Measurements from ENCODE around the gene PGD. TPM values are rescaled to one million over a fixed set of nuclear protein-coding genes. Genes with fewer than 3 reads are reported as not detected.

PGD gene
- polyA plus RNA-seq, 6 donors from 2014 or later, result 30.4 to 54.5 (median 32.7) TPM

GRCh38 chr1:10384219-10384618, 14.6 kb upstream of the PGD start:
- Mint-ChIP-seq H3K27me3 (no peaks in the 10 kb centered on the region), H3K27ac (no peak overlapping the region), H3K36me3 (no peaks in the 10 kb centered on the region), H3K4me3 (no peak overlapping the region), H3K4me1 (peaks cover 9 to 10% (median 9%) of the 10 kb centered on the region in 3 donors), H3K9me3 (no peaks in the 10 kb centered on the region)
- ATAC-seq (ENCODE audit: low read depth in 2 of 2) (no peak), DNase-seq (no peak)

DNA sequence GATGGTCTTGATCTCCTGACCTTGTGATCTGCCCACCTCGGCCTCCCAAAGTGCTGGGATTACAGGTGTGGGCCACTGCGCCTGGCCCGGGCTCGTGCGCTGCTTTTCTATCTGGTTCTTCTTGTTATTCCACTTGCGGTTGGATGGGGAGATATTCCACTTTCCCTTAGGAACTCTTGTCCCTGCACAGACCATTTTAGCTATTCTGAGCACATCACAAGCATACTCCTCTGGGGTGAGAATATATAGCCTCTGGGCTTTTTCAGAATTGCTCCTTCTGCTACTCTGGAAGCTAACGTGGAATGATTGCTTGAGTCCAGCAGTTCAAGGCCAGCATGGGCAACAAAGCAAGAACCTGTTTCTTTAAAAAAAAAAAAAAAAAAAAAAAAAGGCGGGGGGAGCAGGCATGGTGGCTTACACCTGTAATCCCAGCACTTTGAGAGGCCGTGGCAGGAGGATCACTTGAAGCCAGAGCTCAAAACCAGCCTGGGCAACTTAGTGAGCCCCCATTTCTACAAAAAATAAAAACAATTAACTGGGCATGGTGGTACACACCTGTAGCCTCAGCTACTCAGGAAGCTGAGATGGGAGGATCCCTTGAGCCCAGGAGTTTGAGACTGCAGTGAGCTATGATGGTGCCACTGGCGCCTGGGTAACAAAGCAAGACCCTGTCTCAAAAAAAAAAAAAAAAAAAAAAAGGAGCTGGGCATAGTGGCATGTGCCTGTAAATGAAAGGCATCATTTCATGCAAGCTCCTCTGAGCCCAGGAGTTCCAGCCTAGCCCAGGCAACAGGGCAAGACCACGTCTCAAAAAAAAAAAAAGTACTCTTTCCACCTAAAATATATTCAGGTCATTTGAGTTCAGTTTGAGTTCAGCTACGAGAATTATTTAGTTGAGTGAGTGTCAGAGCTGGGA, 11.8 kb upstream of the PGD start:
- Mint-ChIP-seq H3K36me3 (no peaks in the 10 kb centered on the region), H3K4me1 (peaks cover 9 to 10% (median 9%) of the 10 kb centered on the region in 3 donors), H3K27me3 (no peaks in the 10 kb centered on the region), H3K9me3 (peaks cover 0 to 2% (median 0%) of the 10 kb centered on the region in 7 donors), H3K27ac (no peak overlapping the region), H3K4me3 (no peak overlapping the region)
- DNase-seq (no peak), ATAC-seq (ENCODE audit: low read depth in 2 of 2) (no peak)

DNA sequence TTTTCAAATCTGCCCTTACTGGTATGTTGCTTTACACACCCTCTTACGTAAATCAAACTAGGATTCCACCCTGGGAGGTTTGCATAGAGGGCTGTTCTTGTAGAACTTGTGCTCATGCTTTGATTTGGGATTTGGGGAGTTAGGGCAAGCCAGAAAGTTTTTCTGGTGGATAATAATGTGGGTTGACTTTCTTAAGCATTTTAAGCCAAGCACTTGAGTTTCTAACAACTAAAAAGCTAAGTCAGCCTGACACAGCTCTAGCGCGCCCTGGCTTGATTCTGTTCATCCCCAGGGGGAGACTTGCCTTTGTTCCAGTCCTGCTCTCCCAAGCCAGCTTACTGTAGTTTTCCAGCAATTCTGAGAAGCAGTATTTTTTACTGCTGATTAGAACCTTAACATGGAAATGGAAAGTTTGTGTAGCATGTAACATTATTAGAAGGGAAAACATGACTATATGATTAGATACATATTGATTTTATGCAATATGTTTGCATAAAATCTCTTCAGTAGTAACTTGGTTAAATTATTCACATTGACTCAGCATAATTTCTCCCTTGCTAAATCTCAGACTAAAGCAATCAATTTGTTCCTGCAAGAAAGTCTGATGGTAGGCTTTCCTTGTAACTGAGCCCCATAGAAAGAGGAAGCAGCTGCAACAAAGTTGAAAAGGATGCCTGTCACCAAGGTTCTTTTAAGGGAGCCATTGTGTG, 11.0 kb upstream of the PGD start:
- no peaks in the 10 kb centered on the region for H3K36me3 Mint-ChIP-seq
- ATAC-seq (ENCODE audit: low read depth in 2 of 2) (peak; percentile 75 to 81), DNase-seq (peak; percentile 12)
- peak overlapping the region in 2 of 6 donors; percentile 30 to 39 for H3K27ac Mint-ChIP-seq
- H3K9me3 Mint-ChIP-seq, result peaks cover 0 to 2% (median 0%) of the 10 kb centered on the region in 7 donors
- H3K4me3 Mint-ChIP-seq, result no peak overlapping the region
- no peaks in the 10 kb centered on the region for H3K27me3 Mint-ChIP-seq
- peaks cover 9 to 10% (median 9%) of the 10 kb centered on the region in 3 donors for H3K4me1 Mint-ChIP-seq

- DNase-seq (no peak), ATAC-seq (ENCODE audit: low read depth in 2 of 2) (no peak)
- no peaks in the 10 kb centered on the region for H3K27me3 Mint-ChIP-seq
- peaks cover 0 to 2% (median 0%) of the 10 kb centered on the region in 7 donors for H3K9me3 Mint-ChIP-seq
- peaks cover 9 to 10% (median 9%) of the 10 kb centered on the region in 3 donors for H3K4me1 Mint-ChIP-seq
- no peak overlapping the region for H3K4me3 Mint-ChIP-seq
- peak overlapping the region in 2 of 6 donors; percentile 20 to 39 for H3K27ac Mint-ChIP-seq
- H3K36me3 Mint-ChIP-seq, result no peaks in the 10 kb centered on the region
Observed at GRCh38 chr1:10388387-10388715, 10.5 kb upstream of the PGD start.

GRCh38 chr1:10389271-10389973, 9.4 kb upstream of the PGD start:
- Mint-ChIP-seq H3K4me3 (no peak overlapping the region), H3K9me3 (peaks cover 0 to 6% (median 5%) of the 10 kb centered on the region in 7 donors), H3K4me1 (peaks cover 9 to 10% (median 9%) of the 10 kb centered on the region in 3 donors), H3K27ac (no peak overlapping the region), H3K27me3 (no peaks in the 10 kb centered on the region), H3K36me3 (no peaks in the 10 kb centered on the region)
- no peak for DNase-seq
- no peak for ATAC-seq (ENCODE audit: low read depth in 2 of 2)

- no peak for DNase-seq
- H3K27me3 Mint-ChIP-seq, result no peaks in the 10 kb centered on the region
- peaks cover 0 to 6% (median 4%) of the 10 kb centered on the region in 7 donors for H3K9me3 Mint-ChIP-seq
- no peaks in the 10 kb centered on the region for H3K36me3 Mint-ChIP-seq
- peak overlapping the region in 7 of 8 donors; percentile 1 to 91 (median 15) for H3K4me3 Mint-ChIP-seq
- no peak for ATAC-seq (ENCODE audit: low read depth in 2 of 2)
- H3K4me1 Mint-ChIP-seq, result peaks cover 10 to 22% (median 15%) of the 10 kb centered on the region in 3 donors
- H3K27ac Mint-ChIP-seq, result no peak overlapping the region
Observed at GRCh38 chr1:10396870-10397269, 2.0 kb upstream of the PGD start.

DNA sequence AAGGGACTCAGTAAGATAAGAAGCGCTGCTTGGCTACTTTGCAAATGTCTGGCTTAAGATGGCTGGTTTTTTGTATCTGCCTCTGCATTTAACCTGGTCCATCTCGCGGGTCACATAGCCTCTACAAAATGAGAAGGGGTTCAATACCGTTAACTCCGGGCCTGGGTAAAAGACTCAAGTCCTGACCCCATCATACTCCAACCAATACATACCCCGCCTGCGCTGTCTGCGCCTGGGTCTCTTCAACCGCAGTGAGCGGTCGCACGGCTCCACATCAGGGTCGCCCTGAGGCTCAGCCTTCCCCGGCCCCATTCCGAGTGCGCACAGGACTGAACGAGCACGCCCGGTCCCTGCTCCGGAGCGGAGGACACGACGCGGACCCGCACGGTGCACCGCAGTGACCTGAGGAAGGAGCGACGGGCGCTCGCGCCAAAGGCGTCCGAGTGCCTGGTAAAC, 558 bp upstream of the PGD start:
- Mint-ChIP-seq H3K4me3 (peak overlapping the region; percentile 91 to 98 (median 96)), H3K27ac (peak overlapping the region in 5 of 6 donors; percentile 35 to 94 (median 85)), H3K4me1 (peaks cover 10 to 22% (median 15%) of the 10 kb centered on the region in 3 donors), H3K9me3 (peaks cover 0 to 6% (median 3%) of the 10 kb centered on the region in 7 donors), H3K36me3 (no peaks in the 10 kb centered on the region), H3K27me3 (no peaks in the 10 kb centered on the region)
- no peak for DNase-seq
- ATAC-seq (ENCODE audit: low read depth in 2 of 2), result peak; percentile 13 to 18

- peaks cover 0 to 8% of the 10 kb centered on the region in 2 donors for H3K36me3 Mint-ChIP-seq
- H3K27ac Mint-ChIP-seq, result peak overlapping the region in 5 of 6 donors; percentile 72 to 96 (median 82)
- DNase-seq (no peak), ATAC-seq (ENCODE audit: low read depth in 2 of 2) (no peak)
- peak overlapping the region; percentile 87 to 95 (median 92) for H3K4me3 Mint-ChIP-seq
- H3K27me3 Mint-ChIP-seq, result no peaks in the 10 kb centered on the region
- H3K9me3 Mint-ChIP-seq, result no peaks in the 10 kb centered on the region
- H3K4me1 Mint-ChIP-seq, result peaks cover 10 to 22% (median 15%) of the 10 kb centered on the region in 3 donors
Observed at GRCh38 chr1:10399444-10399941, 629 bp downstream of the PGD start.

- Mint-ChIP-seq H3K4me1 (peaks cover 10 to 22% (median 15%) of the 10 kb centered on the region in 3 donors), H3K9me3 (no peaks in the 10 kb centered on the region), H3K27me3 (no peaks in the 10 kb centered on the region), H3K36me3 (peaks cover 0 to 8% of the 10 kb centered on the region in 2 donors), H3K27ac (peak overlapping the region in 5 of 6 donors; percentile 15 to 96 (median 76)), H3K4me3 (peak overlapping the region; percentile 87 to 95 (median 92))
- DNase-seq, result no peak
- no peak for ATAC-seq (ENCODE audit: low read depth in 2 of 2)
Observed at GRCh38 chr1:10400013-10400412, 1.1 kb downstream of the PGD start.

DNA sequence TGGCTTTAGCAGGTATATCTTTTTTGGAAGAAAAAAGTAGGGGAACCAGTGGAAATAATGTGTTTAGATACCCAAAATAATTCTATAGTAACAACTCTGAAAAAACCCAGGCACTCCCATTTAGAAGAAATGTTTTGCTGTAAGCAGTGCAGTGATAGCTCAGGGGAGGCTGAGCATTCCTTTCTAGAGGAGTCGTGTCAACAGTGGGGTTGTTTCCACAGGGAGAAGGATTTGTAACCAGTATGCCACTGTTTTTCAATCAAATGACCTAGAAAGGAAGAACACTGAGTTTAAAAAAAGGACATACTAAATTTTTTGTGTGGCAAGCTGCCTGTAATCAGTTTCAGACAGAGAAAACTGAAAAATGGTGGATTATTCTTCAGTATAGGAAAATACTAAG, 2.4 kb downstream of the PGD start:
- peaks cover 0 to 8% of the 10 kb centered on the region in 2 donors for H3K36me3 Mint-ChIP-seq
- peaks cover 10 to 22% (median 15%) of the 10 kb centered on the region in 3 donors for H3K4me1 Mint-ChIP-seq
- no peaks in the 10 kb centered on the region for H3K27me3 Mint-ChIP-seq
- peak overlapping the region in 1 of 8 donors; percentile 22 for H3K4me3 Mint-ChIP-seq
- peak overlapping the region in 1 of 6 donors; percentile 34 for H3K27ac Mint-ChIP-seq
- ATAC-seq (ENCODE audit: low read depth in 2 of 2), result no peak
- no peaks in the 10 kb centered on the region for H3K9me3 Mint-ChIP-seq
- no peak for DNase-seq

- no peak overlapping the region for H3K4me3 Mint-ChIP-seq
- DNase-seq, result no peak
- no peak overlapping the region for H3K27ac Mint-ChIP-seq
- H3K27me3 Mint-ChIP-seq, result no peaks in the 10 kb centered on the region
- peaks cover under 1 to 16% of the 10 kb centered on the region in 2 donors for H3K36me3 Mint-ChIP-seq
- ATAC-seq (ENCODE audit: low read depth in 2 of 2), result no peak
- no peaks in the 10 kb centered on the region for H3K9me3 Mint-ChIP-seq
- peaks cover 10 to 22% (median 15%) of the 10 kb centered on the region in 3 donors for H3K4me1 Mint-ChIP-seq
Observed at GRCh38 chr1:10402729-10403274, 3.9 kb downstream of the PGD start.

- H3K9me3 Mint-ChIP-seq, result no peaks in the 10 kb centered on the region
- H3K27ac Mint-ChIP-seq, result no peak overlapping the region
- no peak for DNase-seq
- H3K36me3 Mint-ChIP-seq, result peaks cover 19 to 33% of the 10 kb centered on the region in 2 donors
- H3K27me3 Mint-ChIP-seq, result no peaks in the 10 kb centered on the region
- H3K4me3 Mint-ChIP-seq, result no peak overlapping the region
- ATAC-seq (ENCODE audit: low read depth in 2 of 2), result no peak
- H3K4me1 Mint-ChIP-seq, result no peaks in the 10 kb centered on the region
Observed at GRCh38 chr1:10407201-10407600, 8.3 kb downstream of the PGD start.

All from naive B cell (primary cell).